ENCODE data around the gene MTUS2.

DNA sequence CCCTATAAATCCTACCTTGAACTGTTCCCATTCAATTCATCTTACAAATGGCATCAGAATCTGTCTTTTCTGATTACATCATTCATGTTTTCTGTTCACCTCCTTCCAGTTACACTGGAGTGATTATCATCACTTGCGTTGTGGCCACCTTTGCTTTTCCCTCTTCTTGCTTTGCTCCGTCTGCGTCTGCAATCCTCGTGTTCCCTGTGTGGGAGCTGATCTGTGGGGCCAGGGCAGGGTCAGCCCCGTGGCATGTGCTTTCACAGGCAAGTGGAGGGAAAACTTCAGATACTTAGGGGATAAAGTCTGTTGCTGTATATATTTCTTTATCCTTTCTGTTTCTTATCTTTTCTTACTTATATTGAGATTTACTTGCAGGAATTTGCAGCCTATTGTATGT is 497.7 kb downstream of the MTUS2 start:
- TF ChIP-seq CTBP1 (IDR thresholded peaks at IDR 0.05; ENCODE audit: borderline replicate concordance) (no peak), SP1 (IDR thresholded peaks at IDR 0.05) (no peak), SUZ12 (IDR thresholded peaks at IDR 0.05) (no peak), TARDBP (IDR thresholded peaks at IDR 0.05) (no peak), FOXA1 (IDR thresholded peaks at IDR 0.05) (no peak)
- TF ChIP-seq, protein P1, sequence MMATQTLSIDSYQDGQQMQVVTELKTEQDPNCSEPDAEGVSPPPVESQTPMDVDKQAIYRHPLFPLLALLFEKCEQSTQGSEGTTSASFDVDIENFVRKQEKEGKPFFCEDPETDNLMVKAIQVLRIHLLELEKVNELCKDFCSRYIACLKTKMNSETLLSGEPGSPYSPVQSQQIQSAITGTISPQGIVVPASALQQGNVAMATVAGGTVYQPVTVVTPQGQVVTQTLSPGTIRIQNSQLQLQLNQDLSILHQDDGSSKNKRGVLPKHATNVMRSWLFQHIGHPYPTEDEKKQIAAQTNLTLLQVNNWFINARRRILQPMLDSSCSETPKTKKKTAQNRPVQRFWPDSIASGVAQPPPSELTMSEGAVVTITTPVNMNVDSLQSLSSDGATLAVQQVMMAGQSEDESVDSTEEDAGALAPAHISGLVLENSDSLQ (IDR thresholded peaks at IDR 0.05): no peak

Measured in HEK293T (cell line).